Gastrocnemius medialis (tissue), 4 donors: ENCODE data around the gene CNPY4.

Experiments used
- POLR2A ChIP-seq, 2 donors: fragments of 450-650 bp; IDR thresholded peaks; one replicate each; pipeline ENCODE4 v1.6.1; 2017; ENCODE audit warnings: antibody characterized with exemption in 2 of 2, mild to moderate bottlenecking in 2 of 2, moderate library complexity in 2 of 2
- TF ChIP-seq, protein P1 (sequence below), 5 experiments: fragments of 450-650 bp in 3 of 5; fragments of 200-600 bp in 2 of 5; sonication (generic) in 2 of 5; IDR thresholded peaks in 4 of 5; conservative IDR thresholded peaks in 1 of 5; 1 replicate in 4 of 5; 2 replicates in 1 of 5; pipeline ENCODE4 v1.5.1; 2016 to 2019; ENCODE audit warnings: antibody characterized with exemption in 5 of 5, mild to moderate bottlenecking in 3 of 5, moderate library complexity in 3 of 5

DNA sequence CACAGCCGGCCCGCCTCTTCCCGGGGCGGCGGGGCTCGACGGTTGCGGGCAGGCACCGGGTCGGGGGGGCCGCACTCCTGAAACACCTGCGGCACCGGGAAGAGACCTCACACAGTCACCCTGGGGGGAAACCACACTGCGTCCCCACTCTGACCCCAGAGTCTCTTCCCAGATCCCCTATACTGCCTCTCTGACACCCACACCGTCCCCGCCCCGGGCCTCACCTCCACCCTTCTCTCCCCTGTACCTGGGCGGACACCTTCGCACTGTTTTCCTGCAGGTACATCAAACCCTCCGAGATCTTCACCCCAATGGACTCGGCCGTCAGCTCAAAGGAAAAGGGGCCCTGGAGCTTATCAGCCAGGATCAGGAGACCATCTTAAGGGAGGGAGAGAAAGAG, 52.4 kb downstream of the CNPY4 start:
- TF ChIP-seq, protein P1, sequence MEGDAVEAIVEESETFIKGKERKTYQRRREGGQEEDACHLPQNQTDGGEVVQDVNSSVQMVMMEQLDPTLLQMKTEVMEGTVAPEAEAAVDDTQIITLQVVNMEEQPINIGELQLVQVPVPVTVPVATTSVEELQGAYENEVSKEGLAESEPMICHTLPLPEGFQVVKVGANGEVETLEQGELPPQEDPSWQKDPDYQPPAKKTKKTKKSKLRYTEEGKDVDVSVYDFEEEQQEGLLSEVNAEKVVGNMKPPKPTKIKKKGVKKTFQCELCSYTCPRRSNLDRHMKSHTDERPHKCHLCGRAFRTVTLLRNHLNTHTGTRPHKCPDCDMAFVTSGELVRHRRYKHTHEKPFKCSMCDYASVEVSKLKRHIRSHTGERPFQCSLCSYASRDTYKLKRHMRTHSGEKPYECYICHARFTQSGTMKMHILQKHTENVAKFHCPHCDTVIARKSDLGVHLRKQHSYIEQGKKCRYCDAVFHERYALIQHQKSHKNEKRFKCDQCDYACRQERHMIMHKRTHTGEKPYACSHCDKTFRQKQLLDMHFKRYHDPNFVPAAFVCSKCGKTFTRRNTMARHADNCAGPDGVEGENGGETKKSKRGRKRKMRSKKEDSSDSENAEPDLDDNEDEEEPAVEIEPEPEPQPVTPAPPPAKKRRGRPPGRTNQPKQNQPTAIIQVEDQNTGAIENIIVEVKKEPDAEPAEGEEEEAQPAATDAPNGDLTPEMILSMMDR (IDR thresholded peaks at IDR 0.05 in 4 of 5, conservative IDR thresholded peaks at IDR 0.05 in 1 of 5) = no peak
- no peak for TF ChIP-seq POLR2A (IDR thresholded peaks at IDR 0.05)
